Heart left ventricle (tissue), 16 donors: ENCODE results near the gene KCNAB1. TPM values are rescaled to one million over a fixed set of nuclear protein-coding genes. Genes with fewer than 3 reads are reported as not detected.
"Not testable (repeated sequence)": the region's sequence is repeated elsewhere in the genome, so short reads cannot be mapped to it uniquely, and the experiment has no call there.

ENCODE experiments used
- ATAC-seq, 4 donors: fragments of 200-7000 bp; cut with Tn5 transposase; one replicate each; pipeline ENCODE4 v1.9.1; 2020 to 2022; ENCODE audit warnings: moderate library complexity in 4 of 4, mild to moderate bottlenecking in 3 of 4, moderate number of reproducible peaks in 1 of 4
- DNase-seq, 5 donors: peaks; one replicate each; pipeline ENCODE4 v3.0.0-alpha.2; 2020
- H3K27ac ChIP-seq, 12 donors: fragments of 200-600 bp; sonication (generic) in 4 of 12; one replicate each; pipeline versions ENCODE4 v1.5.0 to v1.8.0; 2016 to 2022; ENCODE audit warnings: mild to moderate bottlenecking in 2 of 12
- H3K27me3 ChIP-seq, 9 donors: fragments of 200-600 bp; sonication (generic) in 2 of 9; one replicate each; pipeline versions ENCODE4 v1.5.1 to v1.8.0; 2016 to 2022; ENCODE audit warnings: mild to moderate bottlenecking in 3 of 9
- H3K36me3 ChIP-seq, 9 donors: fragments of 200-600 bp; sonication (generic) in 2 of 9; one replicate each; pipeline versions ENCODE4 v1.5.0 to v1.8.0; 2018 to 2022; ENCODE audit warnings: mild to moderate bottlenecking in 2 of 9
- H3K4me1 ChIP-seq, 12 donors: fragments of 200-600 bp; sonication (generic) in 4 of 12; one replicate each; pipeline versions ENCODE4 v1.5.0 to v1.8.0; 2016 to 2022; ENCODE audit warnings: mild to moderate bottlenecking in 3 of 12
- H3K4me3 ChIP-seq, 12 donors: fragments of 200-600 bp; sonication (generic) in 4 of 12; one replicate each; pipeline versions ENCODE4 v1.5.0 to v1.8.0; 2017 to 2022; ENCODE audit warnings: mild to moderate bottlenecking in 9 of 12, moderate library complexity in 4 of 12
- H3K9me3 ChIP-seq, 12 donors: fragments of 200-600 bp; sonication (generic) in 4 of 12; one replicate each; pipeline versions ENCODE4 v1.5.0 to v1.8.0; 2016 to 2022; ENCODE audit warnings: mild to moderate bottlenecking in 1 of 12
- CTCF ChIP-seq, 12 donors: fragments of 200-600 bp; sonication (generic) in 4 of 12; IDR thresholded peaks; one replicate each; pipeline versions ENCODE4 v1.5.0 to v1.8.0; 2018 to 2022; ENCODE audit warnings: antibody characterized with exemption in 12 of 12, mild to moderate bottlenecking in 5 of 12
- POLR2A ChIP-seq, 2 donors: fragments of 450-650 bp; IDR thresholded peaks; one replicate each; pipeline ENCODE4 v1.6.1; 2017; ENCODE audit warnings: antibody characterized with exemption in 2 of 2, mild to moderate bottlenecking in 2 of 2, moderate library complexity in 2 of 2
- WGBS, 4 donors: extraction: QIAGEN DNeasy Blood & Tissue Kit in 2 of 4; methylation state at CpG; one replicate each; pipeline versions ENCODE4 v1.1.5 to v1.1.7; 2013 to 2018; 5-methylcytosine and 5-hydroxymethylcytosine counted together
- intact Hi-C, 10 donors: fragments of 100-400 bp; cut with DNase I; formaldehyde crosslinking; loops; one replicate each; pipeline versions ENCODE4 v1.11.1 to v1.14.2; 2022
- polyA plus RNA-seq, 2 donors: library from polyadenylated mRNA; stranded (reverse); fragments of 200-250 nt; gene quantifications; one replicate each; pipeline ENCODE4 v1.2.3, GENCODE V29; 2013
- total RNA-seq, 9 donors: library from RNA; depleted of rRNA in 2 of 9; stranded (reverse); fragments of >200 nt in 2 of 9; fragmentation: NEBNext Ultra II Directional in 3 of 9; extraction: Animal tissue kit (Norgen Biotek cat#: 25700) in 3 of 9; gene quantifications; one replicate each; pipeline versions ENCODE4 v1.1.0 to v1.2.4, GENCODE V29; 2016 to 2023
- donor health status: ischemic (EF 13 %, LVEDD 7.1; RV severe dilation, severe dysfunction).
- donor health status: healthy with polysubstance abuse.
- donor health status: DM: no; HTN: yes; CAD: no.
- donor health status: DM: no; HTN: no; CAD: no.
- donor health status: ischemic (EF 25% LVEDD 6.9; RV normal size, moderate dysfunction).
- donor health status: ischemic (EF 25% LVEDD 5.7; RV mildly dilated, moderate dysfunction).
- donor health status: healthy.
- donor health status: DM: yes; HTN: yes; CAD: no.
- donor health status: ischemic (EF 35%, LVEDD 5.7; RV mildly dilated, moderate dysfunction).
- donor health status: nonischemic (EF 11% LVEDD 7.7; RV severe dilation, severe dysfunction).
- donor health status: DM: yes; HTN: yes; CAD: no.
- donor health status: PGD.
- donor health status: ischemic (EF 29% LVEDD 5.4; RV normal size, mild dysfunction).
- donor health status: nonischemic (EF 23%, LVEDD 6.1; RV moderate dilation, normal function).

KCNAB1 gene
- total and polyA plus RNA-seq, 11 donors: 1.1 to 3.5 (median 2.3) TPM

DNA sequence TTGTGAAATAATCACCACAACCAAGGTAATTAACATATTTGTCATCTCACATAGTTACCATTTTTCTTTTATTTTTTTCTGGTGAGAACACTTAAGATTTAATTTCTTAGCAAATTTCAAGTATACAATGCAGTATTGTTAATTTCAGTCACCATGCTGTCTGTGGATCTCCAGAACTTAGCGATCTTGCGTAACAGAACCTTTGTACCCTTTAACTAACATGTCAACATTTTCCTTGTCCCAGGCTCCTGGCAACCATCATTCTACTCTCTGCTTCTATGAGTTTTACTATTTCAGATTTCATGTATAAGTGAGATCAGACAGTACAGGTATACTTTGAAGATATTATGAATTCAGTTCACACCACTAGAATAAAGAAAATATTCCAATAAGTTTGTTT, 154.4 kb downstream of the KCNAB1 start:
- 95 to 98% (median 95%) methylated on average over 2 of the region's 2 CpGs for whole genome bisulfite sequencing, 4 donors
- H3K27ac ChIP-seq: no peak overlapping the region
- no peak for TF ChIP-seq CTCF (IDR thresholded peaks at IDR 0.05)
- no peak for TF ChIP-seq POLR2A (IDR thresholded peaks at IDR 0.05)
- no peaks in the 10 kb centered on the region for H3K4me1 ChIP-seq
- H3K4me3 ChIP-seq: no peak overlapping the region
- DNase-seq (no peak), ATAC-seq (no peak)
- intact Hi-C loops: no loop called here
- no peaks in the 10 kb centered on the region for H3K36me3 ChIP-seq
- H3K27me3 ChIP-seq: no peaks in the 10 kb centered on the region
- H3K9me3 ChIP-seq: peaks cover 0 to 12% (median 0%) of the 10 kb centered on the region in 12 donors

- WGBS, 4 donors: 92 to 95% (median 94%) methylated on average over 23 to 24 of the region's 24 CpGs
- ATAC-seq, H3K27ac ChIP-seq: not testable (repeated sequence)
These were observed 164.3 kb downstream of the KCNAB1 start for GRCh38 chr3:156284637-156285036.

DNA sequence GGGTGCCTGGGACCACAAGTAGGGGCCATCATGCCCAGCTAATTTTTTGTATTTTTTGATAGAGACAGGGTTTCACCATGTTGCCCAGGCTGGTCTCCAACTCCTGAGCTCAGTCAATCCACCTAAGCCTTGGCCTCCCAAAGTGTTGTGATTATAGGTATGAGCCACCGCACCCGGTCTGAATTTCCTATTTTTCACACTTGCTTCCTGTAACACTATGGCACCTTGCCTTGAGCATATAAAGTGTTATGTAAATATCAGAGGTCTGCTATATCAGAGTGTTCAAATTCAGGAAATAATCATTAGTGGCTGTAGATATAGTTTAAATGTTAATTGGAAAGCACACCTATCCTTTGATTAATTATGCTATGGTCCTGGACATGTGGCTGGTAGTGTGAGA, 165.2 kb downstream of the KCNAB1 start:
- Histone ChIP-seq H3K9me3 (no peaks in the 10 kb centered on the region), H3K27ac (no peak overlapping the region), H3K4me1 (peaks cover 0 to 5% (median 0%) of the 10 kb centered on the region in 12 donors), H3K36me3 (no peaks in the 10 kb centered on the region), H3K27me3 (peaks cover 0 to 15% (median 6%) of the 10 kb centered on the region in 9 donors), H3K4me3 (no peak overlapping the region)
- DNase-seq (no peak), ATAC-seq (no peak)
- WGBS, 4 donors: 81 to 90% (median 85%) methylated on average over 2 of the region's 2 CpGs
- intact Hi-C loops: no loop called here
- no peak for TF ChIP-seq CTCF (IDR thresholded peaks at IDR 0.05)
- no peak for TF ChIP-seq POLR2A (IDR thresholded peaks at IDR 0.05)

More at GRCh38 chr3:156284637-156285036, 164.3 kb downstream of the KCNAB1 start:
- intact Hi-C loops, H3K27me3 ChIP-seq, H3K4me3 ChIP-seq, H3K36me3 ChIP-seq, H3K4me1 ChIP-seq, DNase-seq, H3K9me3 ChIP-seq: not testable (repeated sequence)

DNA sequence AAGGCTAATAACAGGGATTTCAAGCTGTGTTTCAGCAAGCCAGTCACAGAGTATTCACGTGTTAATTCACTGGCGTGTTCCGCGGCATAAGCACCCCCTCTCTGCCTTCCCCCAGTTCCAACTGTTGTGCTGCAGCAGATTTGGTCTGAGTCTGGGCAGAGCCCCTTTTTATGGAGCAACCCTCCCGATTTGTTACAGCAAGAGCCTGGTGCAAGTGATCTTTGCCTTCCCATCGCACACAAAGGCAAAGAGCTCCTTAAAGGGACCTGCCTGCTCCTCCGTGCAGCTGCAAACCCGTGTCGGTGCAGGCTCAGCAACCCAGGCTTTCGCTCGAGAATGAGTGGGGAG, 170.5 kb downstream of the KCNAB1 start:
- H3K4me1 ChIP-seq: peaks cover 0 to 20% (median 12%) of the 10 kb centered on the region in 12 donors
- H3K4me3 ChIP-seq: peak overlapping the region in 11 of 12 donors; percentile 8 to 58 (median 47)
- WGBS, 4 donors: 8 to 18% (median 13%) methylated on average over 7 to 11 of the region's 11 CpGs
- peaks cover 0 to 53% (median 20%) of the 10 kb centered on the region in 9 donors for H3K27me3 ChIP-seq
- no peak overlapping the region for H3K27ac ChIP-seq
- ATAC-seq: peak in 2 of 4 donors; percentile 36 to 37
- no peaks in the 10 kb centered on the region for H3K9me3 ChIP-seq
- TF ChIP-seq CTCF (IDR thresholded peaks at IDR 0.05) (no peak), POLR2A (IDR thresholded peaks at IDR 0.05) (no peak)
- no peak for DNase-seq
- intact Hi-C loops: no loop called here
- no peaks in the 10 kb centered on the region for H3K36me3 ChIP-seq
